GM21360 (cell line): ENCODE measurements around the gene LIPF.
"Not testable (repeated sequence)": the region's sequence is repeated elsewhere in the genome, so short reads cannot be mapped to it uniquely, and the experiment has no call there.

Experiments
- ATAC-seq: cut with Tn5 transposase; IDR thresholded peaks from one replicate; pipeline ENCODE4 v1.9.1; 2021; ENCODE audit warnings: mild to moderate bottlenecking, moderate library complexity; ENCODE audit not compliant: unreplicated experiment

The LIPF gene

GRCh38 chr10:88664142-88664541 is at the start of gene LIPF:
TSS of gene LIPF (plus strand) at chr10:88664442. CDS start at chr10:88667298, 2,856 bp downstream.
- no peak for ATAC-seq

GRCh38 chr10:88616250-88616977 is 47.8 kb upstream of the LIPF start:
- ATAC-seq, result no peak

GRCh38 chr10:88617772-88618300 is 46.4 kb upstream of the LIPF start:
- ATAC-seq, result no peak

GRCh38 chr10:88618496-88618895 is 45.7 kb upstream of the LIPF start:
- ATAC-seq, result no peak

- ATAC-seq, result no peak
Observed at GRCh38 chr10:88620441-88620840, 43.8 kb upstream of the LIPF start.

GRCh38 chr10:88623835-88624234 is 40.4 kb upstream of the LIPF start:
- no peak for ATAC-seq

GRCh38 chr10:88624840-88625239 is 39.4 kb upstream of the LIPF start:
- no peak for ATAC-seq

- no peak for ATAC-seq
Observed at GRCh38 chr10:88640186-88640585, 24.1 kb upstream of the LIPF start.

- no peak for ATAC-seq
Observed at GRCh38 chr10:88642209-88642608, 22.0 kb upstream of the LIPF start.

- no peak for ATAC-seq
Observed at GRCh38 chr10:88642963-88643362, 21.3 kb upstream of the LIPF start.

- ATAC-seq, result no peak
Observed at GRCh38 chr10:88647061-88647615, 17.1 kb upstream of the LIPF start.

- ATAC-seq, result no peak
Observed at GRCh38 chr10:88651101-88651551, 13.1 kb upstream of the LIPF start.

GRCh38 chr10:88652616-88653015 is 11.6 kb upstream of the LIPF start:
- no peak for ATAC-seq

GRCh38 chr10:88657901-88658300 is 6.3 kb upstream of the LIPF start:
- no peak for ATAC-seq

GRCh38 chr10:88659725-88660597 is 4.3 kb upstream of the LIPF start:
- ATAC-seq, result no peak

- no peak for ATAC-seq
Observed at GRCh38 chr10:88660598-88660884, 3.7 kb upstream of the LIPF start.

- ATAC-seq, result no peak
Observed at GRCh38 chr10:88661018-88661417, 3.2 kb upstream of the LIPF start.

- no peak for ATAC-seq
Observed at GRCh38 chr10:88661577-88661976, 2.7 kb upstream of the LIPF start.

- ATAC-seq, result not testable (repeated sequence)
Observed at GRCh38 chr10:88663153-88663552, 1.1 kb upstream of the LIPF start.

GRCh38 chr10:88668465-88668864 is 4.2 kb downstream of the LIPF start:
- ATAC-seq, result no peak

GRCh38 chr10:88670497-88670896 is 6.3 kb downstream of the LIPF start:
- no peak for ATAC-seq

GRCh38 chr10:88672041-88672440 is 7.8 kb downstream of the LIPF start:
- no peak for ATAC-seq
